ENCODE results near the gene IL1R2. TPM values are rescaled to one million over a fixed set of nuclear protein-coding genes. Genes with fewer than 3 reads are reported as not detected.
A peak's percentile ranks its signal among the peaks of the same experiment; 100 is the strongest.

The IL1R2 gene
- total RNA-seq, 2 donors from 2014 or later, result 0.73 TPM; not detected in 1

GRCh38 chr2:102062802-102063201, 71.0 kb downstream of the IL1R2 start:
- TF ChIP-seq, protein P1, sequence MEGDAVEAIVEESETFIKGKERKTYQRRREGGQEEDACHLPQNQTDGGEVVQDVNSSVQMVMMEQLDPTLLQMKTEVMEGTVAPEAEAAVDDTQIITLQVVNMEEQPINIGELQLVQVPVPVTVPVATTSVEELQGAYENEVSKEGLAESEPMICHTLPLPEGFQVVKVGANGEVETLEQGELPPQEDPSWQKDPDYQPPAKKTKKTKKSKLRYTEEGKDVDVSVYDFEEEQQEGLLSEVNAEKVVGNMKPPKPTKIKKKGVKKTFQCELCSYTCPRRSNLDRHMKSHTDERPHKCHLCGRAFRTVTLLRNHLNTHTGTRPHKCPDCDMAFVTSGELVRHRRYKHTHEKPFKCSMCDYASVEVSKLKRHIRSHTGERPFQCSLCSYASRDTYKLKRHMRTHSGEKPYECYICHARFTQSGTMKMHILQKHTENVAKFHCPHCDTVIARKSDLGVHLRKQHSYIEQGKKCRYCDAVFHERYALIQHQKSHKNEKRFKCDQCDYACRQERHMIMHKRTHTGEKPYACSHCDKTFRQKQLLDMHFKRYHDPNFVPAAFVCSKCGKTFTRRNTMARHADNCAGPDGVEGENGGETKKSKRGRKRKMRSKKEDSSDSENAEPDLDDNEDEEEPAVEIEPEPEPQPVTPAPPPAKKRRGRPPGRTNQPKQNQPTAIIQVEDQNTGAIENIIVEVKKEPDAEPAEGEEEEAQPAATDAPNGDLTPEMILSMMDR (conservative IDR thresholded peaks at IDR 0.05), result no peak
- Histone ChIP-seq H3K27ac (ENCODE audit: low read depth, low read length) (no peak overlapping the region), H3K27me3 (ENCODE audit: control insufficient read depth, insufficient read depth, low read length, poor library complexity, severe bottlenecking) (no peaks in the 10 kb centered on the region), H3K36me3 (ENCODE audit: control insufficient read depth, insufficient read depth, low read length) (no peaks in the 10 kb centered on the region), H3K9ac (ENCODE audit: extremely low read depth, low read length, poor library complexity, severe bottlenecking) (no peak overlapping the region), H3K4me1 (ENCODE audit: control insufficient read depth, insufficient read depth, low read length) (no peaks in the 10 kb centered on the region), H3K9me3 (ENCODE audit: control insufficient read depth, low read length) (no peaks in the 10 kb centered on the region), H3K4me3 (ENCODE audit: low read length) (no peak overlapping the region)
- Mint-ChIP-seq H3K4me1 (no peaks in the 10 kb centered on the region), H3K36me3 (ENCODE audit: low read depth) (no peaks in the 10 kb centered on the region), H3K4me3 (no peak overlapping the region), H3K9me3 (no peaks in the 10 kb centered on the region), H3K27me3 (ENCODE audit: insufficient read depth) (no peaks in the 10 kb centered on the region), H3K27ac (no peak overlapping the region)
- no peak for DNase-seq
- 87 to 93% methylated on average over 3 of the region's 3 CpGs for WGBS, 2 experiments (ENCODE audit: insufficient coverage in 1 of 2, insufficient read length in 1 of 2)

DNA sequence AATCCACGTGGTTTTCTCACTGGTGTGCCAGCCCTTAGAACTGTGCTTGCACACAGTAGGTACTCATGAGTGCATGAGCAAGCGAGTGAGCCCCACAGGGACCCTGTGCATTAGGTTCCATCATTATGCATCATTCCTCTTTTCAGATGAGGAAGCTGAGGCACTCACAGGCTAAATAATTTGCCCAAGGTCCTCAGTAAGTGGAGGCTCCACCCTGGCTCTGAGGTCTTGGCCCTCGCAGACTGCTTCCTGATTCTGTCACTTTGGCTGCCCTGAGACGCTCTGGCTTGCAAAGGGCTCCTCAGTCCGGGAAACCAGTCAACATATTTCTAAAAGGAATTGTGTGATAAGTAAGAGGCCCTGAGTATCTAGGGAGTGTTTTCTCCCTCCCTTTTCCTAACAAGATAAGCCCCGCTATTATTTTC, 71.7 kb downstream of the IL1R2 start:
- Mint-ChIP-seq H3K4me1 (no peaks in the 10 kb centered on the region), H3K4me3 (no peak overlapping the region), H3K27ac (no peak overlapping the region), H3K9me3 (no peaks in the 10 kb centered on the region), H3K36me3 (ENCODE audit: low read depth) (no peaks in the 10 kb centered on the region), H3K27me3 (ENCODE audit: insufficient read depth) (no peaks in the 10 kb centered on the region)
- Histone ChIP-seq H3K4me1 (ENCODE audit: control insufficient read depth, insufficient read depth, low read length) (no peaks in the 10 kb centered on the region), H3K9me3 (ENCODE audit: control insufficient read depth, low read length) (no peaks in the 10 kb centered on the region), H3K4me3 (ENCODE audit: low read length) (no peak overlapping the region), H3K27ac (ENCODE audit: low read depth, low read length) (no peak overlapping the region), H3K36me3 (ENCODE audit: control insufficient read depth, insufficient read depth, low read length) (no peaks in the 10 kb centered on the region), H3K27me3 (ENCODE audit: control insufficient read depth, insufficient read depth, low read length, poor library complexity, severe bottlenecking) (no peaks in the 10 kb centered on the region), H3K9ac (ENCODE audit: extremely low read depth, low read length, poor library complexity, severe bottlenecking) (no peak overlapping the region)
- no peak for DNase-seq
- WGBS, 2 experiments (ENCODE audit: insufficient coverage in 1 of 2, insufficient read length in 1 of 2), result 90 to 93% methylated on average over 2 to 6 of the region's 6 CpGs
- TF ChIP-seq, protein P1 (conservative IDR thresholded peaks at IDR 0.05), result no peak

DNA sequence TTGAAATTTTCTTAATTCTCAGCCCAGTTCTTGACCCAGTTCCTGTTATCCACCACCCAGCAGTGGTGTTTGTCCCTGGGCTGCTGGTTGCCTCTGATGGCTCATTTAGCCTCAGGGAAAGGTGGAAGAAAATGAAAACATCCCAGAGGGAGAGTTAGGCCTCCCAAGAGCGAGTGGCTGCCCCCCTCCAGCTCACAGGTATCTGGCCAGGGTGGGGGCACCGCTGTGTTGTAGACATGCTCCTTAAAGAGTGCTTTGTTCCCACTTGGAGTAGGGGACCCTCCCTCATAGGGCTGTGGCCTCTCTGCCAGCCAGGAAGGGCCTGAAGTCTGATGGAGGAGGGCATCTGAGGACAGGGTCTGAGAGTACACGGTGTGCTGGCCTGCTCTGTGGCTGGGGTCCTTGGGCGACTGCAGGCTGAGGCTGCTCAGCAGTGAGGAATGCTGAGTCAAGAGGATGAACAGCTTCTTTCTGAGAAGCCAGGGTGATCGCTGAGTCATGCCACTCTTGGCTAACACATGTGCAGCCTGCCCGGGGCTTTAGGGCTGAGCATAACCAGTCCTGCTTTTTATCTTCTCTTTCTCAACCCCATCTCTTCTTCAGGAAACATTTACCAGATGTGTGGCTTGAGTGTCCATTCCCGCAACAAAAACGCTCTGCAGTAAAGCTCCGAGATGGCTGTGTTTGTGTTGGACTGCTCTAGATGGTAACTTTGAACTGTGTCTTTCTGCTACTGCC, 72.3 kb downstream of the IL1R2 start:
- no peak overlapping the region for H3K27ac ChIP-seq (ENCODE audit: low read depth, low read length)
- 83 to 86% methylated on average over 4 to 9 of the region's 9 CpGs for WGBS, 2 experiments (ENCODE audit: insufficient coverage in 1 of 2, insufficient read length in 1 of 2)

More for the DNA sequence above, 72.3 kb downstream of the IL1R2 start:
- no peaks in the 10 kb centered on the region for H3K27me3 Mint-ChIP-seq (ENCODE audit: insufficient read depth)
- TF ChIP-seq, protein P1 (conservative IDR thresholded peaks at IDR 0.05), result no peak
- Histone ChIP-seq H3K4me3 (ENCODE audit: low read length) (no peak overlapping the region), H3K4me1 (ENCODE audit: control insufficient read depth, insufficient read depth, low read length) (no peaks in the 10 kb centered on the region), H3K27me3 (ENCODE audit: control insufficient read depth, insufficient read depth, low read length, poor library complexity, severe bottlenecking) (no peaks in the 10 kb centered on the region), H3K9ac (ENCODE audit: extremely low read depth, low read length, poor library complexity, severe bottlenecking) (no peak overlapping the region), H3K36me3 (ENCODE audit: control insufficient read depth, insufficient read depth, low read length) (no peaks in the 10 kb centered on the region), H3K9me3 (ENCODE audit: control insufficient read depth, low read length) (no peaks in the 10 kb centered on the region)
- DNase-seq, result peak; percentile 66
- peaks cover 4% of the 10 kb centered on the region for H3K4me1 Mint-ChIP-seq
- no peaks in the 10 kb centered on the region for H3K36me3 Mint-ChIP-seq (ENCODE audit: low read depth)
- no peak overlapping the region for H3K4me3 Mint-ChIP-seq
- no peak overlapping the region for H3K27ac Mint-ChIP-seq
- H3K9me3 Mint-ChIP-seq, result no peaks in the 10 kb centered on the region

All from endodermal cell (in vitro differentiated cells).